HepG2 (cell line): ENCODE data around the gene WDR31. TPM values are rescaled to one million over a fixed set of nuclear protein-coding genes. Genes with fewer than 3 reads are reported as not detected.
"Not testable (repeated sequence)": the region's sequence is repeated elsewhere in the genome, so short reads cannot be mapped to it uniquely, and the experiment has no call there.

ENCODE experiments used
- ATAC-seq: fragments of 200-7000 bp; cut with Tn5 transposase; 3 replicates; pipeline ENCODE4 v1.9.1; 2020; ENCODE audit warnings: mild to moderate bottlenecking, moderate library complexity
- BruUV-seq: library from RNA; stranded (reverse); fragments of 400-500 nt; replicated peaks from 2 replicates; lab custom pipeline; 2021; lab: Mats Ljungman, UMichigan
- CTCF ChIA-PET: fragments of 300-600 bp; formaldehyde crosslinking; extraction: SDS; loops from one replicate; lab custom pipeline; 2021; ENCODE audit warnings: low total read pairs, inconsistent platforms, low intra/inter-chr PET ratio; lab: Yijun Ruan, JAX
- POLR2A ChIA-PET: fragments of 350-600 bp; sonication (Branson Sonifier 250); formaldehyde crosslinking; loops from one replicate; lab custom pipeline; 2020; ENCODE audit warnings: antibody characterized with exemption, inconsistent platforms; lab: Yijun Ruan, JAX
- DNase-seq: peaks from one replicate; pipeline ENCODE4 v3.0.0-alpha.2; 2015; ENCODE audit warnings: low spot score
- FAIRE-seq: peaks from 3 replicates; lab custom pipeline; 2011; peaks lifted over from hg19 to GRCh38; lab: Jason Lieb, UNC
- H2AFZ ChIP-seq: one replicate; pipeline ENCODE4 v1.6.1; 2011; ENCODE audit warnings: low read length, inconsistent platforms
- H3K27ac ChIP-seq: fragments of 300-600 bp; 3 replicates; pipeline ENCODE4 v1.8.0; 2011; ENCODE audit warnings: mixed run types, mild to moderate bottlenecking, mixed read lengths, low read length, inconsistent platforms; ENCODE audit not compliant: insufficient read depth; ENCODE audit errors: extremely low read length
- H3K27me3 ChIP-seq, 2 experiments: fragments of 200-600 bp in 1 of 2; 2 replicates in 1 of 2; 3 replicates in 1 of 2; pipeline versions ENCODE4 v1.6.0 to v1.8.0; 2011; ENCODE audit warnings: low read length in 2 of 2, mild to moderate bottlenecking in 2 of 2, moderate library complexity in 2 of 2, inconsistent platforms in 1 of 2; ENCODE audit not compliant: insufficient read depth in 2 of 2, control insufficient read depth in 1 of 2
- H3K36me3 ChIP-seq, 2 experiments: fragments of 200-600 bp in 1 of 2; replicated peaks in 1 of 2; 2 replicates in 1 of 2; 3 replicates in 1 of 2; pipeline versions ENCODE4 v1.5.1 to v1.8.0; 2011; ENCODE audit warnings: low read length in 2 of 2, inconsistent platforms in 1 of 2; ENCODE audit not compliant: insufficient read depth in 2 of 2, control insufficient read depth in 1 of 2
- H3K4me1 ChIP-seq: 2 replicates; pipeline ENCODE4 v1.5.1; 2012; ENCODE audit warnings: low read length, inconsistent platforms; ENCODE audit not compliant: insufficient read depth
- H3K4me2 ChIP-seq: 2 replicates; pipeline ENCODE4 v1.6.0; 2011; ENCODE audit warnings: low read depth, low read length, inconsistent platforms
- H3K4me3 ChIP-seq, 3 experiments: fragments of 200-600 bp in 1 of 3; sonication (generic), shearing (Covaris generic) in 1 of 3; replicated peaks in 1 of 3; 2 replicates each; pipeline ENCODE4 v1.5.1; 2011 to 2016; ENCODE audit warnings: low read length in 3 of 3, inconsistent platforms in 2 of 3, low read depth in 2 of 3, mild to moderate bottlenecking in 2 of 3, control low read depth in 1 of 3, mixed read lengths in 1 of 3; ENCODE audit not compliant: insufficient read depth in 1 of 3
- H3K79me2 ChIP-seq: one replicate; pipeline ENCODE4 v1.6.1; 2011; ENCODE audit warnings: low read length, inconsistent platforms; ENCODE audit not compliant: insufficient read depth
- H3K9ac ChIP-seq: 2 replicates; pipeline ENCODE4 v1.6.0; 2011; ENCODE audit warnings: mild to moderate bottlenecking, low read depth, low read length, inconsistent platforms; ENCODE audit not compliant: insufficient read depth
- H3K9me3 ChIP-seq: 2 replicates; pipeline ENCODE4 v1.5.1; 2012; ENCODE audit warnings: mild to moderate bottlenecking, low read length
- H4K20me1 ChIP-seq: 2 replicates; pipeline ENCODE4 v1.6.0; 2011; ENCODE audit warnings: inconsistent platforms, mild to moderate bottlenecking, low read length, moderate library complexity; ENCODE audit not compliant: insufficient read depth
- BORCS8-MEF2B ChIP-seq: sonication (generic); formaldehyde crosslinking; IDR thresholded peaks from 2 replicates; pipeline ENCODE4 v1.8.0; 2022; ENCODE audit warnings: mild to moderate bottlenecking, missing genetic modification reagents
- ETV5 ChIP-seq: IDR thresholded peaks from 2 replicates; pipeline ENCODE4 v1.6.1; 2018; ENCODE audit warnings: missing biosample characterization, missing genetic modification reagents, inconsistent platforms, borderline replicate concordance
- HNF4A ChIP-seq: sonication (generic); formaldehyde crosslinking; IDR thresholded peaks from 2 replicates; pipeline ENCODE4 v1.4.0; 2020; ENCODE audit warnings: missing genetic modification reagents
- HNRNPUL1 ChIP-seq: fragments of 200-400 bp; formaldehyde crosslinking; IDR thresholded peaks from 2 replicates; pipeline ENCODE4 v1.6.1; 2017; ENCODE audit warnings: low read depth, mild to moderate bottlenecking, low read length, moderate library complexity
- MED1 ChIP-seq: sonication (generic); formaldehyde crosslinking; IDR thresholded peaks from 2 replicates; pipeline ENCODE4 v1.4.0; 2020; ENCODE audit warnings: missing genetic modification reagents
- U2AF1 ChIP-seq: fragments of 200-400 bp; formaldehyde crosslinking; optimal IDR thresholded peaks from 2 replicates; pipeline ENCODE3; 2017; ENCODE audit warnings: mild to moderate bottlenecking, low read depth, low read length
- WGBS: methylation state at CpG from one replicate; pipeline ENCODE4 v1.1.6; 2017; ENCODE audit warnings: low lambda C conversion rate; 5-methylcytosine and 5-hydroxymethylcytosine counted together
- in situ Hi-C: cut with HindIII; loops from 2 replicates; pipeline ENCODE4 v1.10.0; 2017; ENCODE audit warnings: low pct_unique_long_range_greater_than_20kb; ENCODE audit not compliant: extremely low pct_ligation_motif_present
- intact Hi-C: fragments of 100-400 bp; cut with micrococcal nuclease; formaldehyde crosslinking; loops from one replicate; pipeline ENCODE4 v1.10.0; 2022; ENCODE audit not compliant: unreplicated experiment
- polyA plus RNA-seq, 8 experiments: library from polyadenylated mRNA; depleted of rRNA in 3 of 8; stranded (reverse) in 7 of 8; unstranded in 1 of 8; fragments of >200 nt; fragmentation: Illumina TruSeq in 4 of 8; extraction: Trizol in 4 of 8; gene quantifications; 2 replicates each; pipeline versions ENCODE4 v1.2.1 to v1.2.3, GENCODE V29; 2011 to 2016; ENCODE audit warnings: low read depth in 4 of 8, missing spikeins in 1 of 8, mixed read lengths in 1 of 8; ENCODE audit not compliant: insufficient read depth in 1 of 8
- total RNA-seq, 5 experiments: library from RNA; depleted of rRNA; stranded (reverse); fragments of >200 nt; fragmentation: Illumina TruSeq; extraction: Trizol; gene quantifications; 2 replicates each; pipeline ENCODE4 v1.2.3, GENCODE V29; 2016; ENCODE audit warnings: low read depth in 1 of 5
- TF ChIP-seq, protein P1 (sequence below), 2 experiments: fragments of 450-650 bp in 1 of 2; sonication (generic) in 1 of 2; formaldehyde crosslinking; IDR thresholded peaks; 2 replicates each; pipeline versions ENCODE4 v1.5.0 to v1.8.0; 2020 to 2022; ENCODE audit warnings: mild to moderate bottlenecking in 1 of 2, missing genetic modification reagents in 1 of 2
- TF ChIP-seq, protein P2 (sequence below): sonication (generic); formaldehyde crosslinking; IDR thresholded peaks from 2 replicates; pipeline ENCODE4 v1.5.1; 2020; ENCODE audit warnings: missing genetic modification reagents, mild to moderate bottlenecking, borderline replicate concordance
- TF ChIP-seq, protein P3 (sequence below): sonication (generic); formaldehyde crosslinking; IDR thresholded peaks from 2 replicates; pipeline ENCODE4 v1.8.0; 2022; ENCODE audit warnings: missing genetic modification reagents, mild to moderate bottlenecking, moderate library complexity, borderline replicate concordance

WDR31 gene
- total and polyA plus RNA-seq, 2 of the 13 experiments (the other 11 are each of a cell fraction or from before 2014, with no cell fraction given) = 0.33 to 1.7 TPM

DNA sequence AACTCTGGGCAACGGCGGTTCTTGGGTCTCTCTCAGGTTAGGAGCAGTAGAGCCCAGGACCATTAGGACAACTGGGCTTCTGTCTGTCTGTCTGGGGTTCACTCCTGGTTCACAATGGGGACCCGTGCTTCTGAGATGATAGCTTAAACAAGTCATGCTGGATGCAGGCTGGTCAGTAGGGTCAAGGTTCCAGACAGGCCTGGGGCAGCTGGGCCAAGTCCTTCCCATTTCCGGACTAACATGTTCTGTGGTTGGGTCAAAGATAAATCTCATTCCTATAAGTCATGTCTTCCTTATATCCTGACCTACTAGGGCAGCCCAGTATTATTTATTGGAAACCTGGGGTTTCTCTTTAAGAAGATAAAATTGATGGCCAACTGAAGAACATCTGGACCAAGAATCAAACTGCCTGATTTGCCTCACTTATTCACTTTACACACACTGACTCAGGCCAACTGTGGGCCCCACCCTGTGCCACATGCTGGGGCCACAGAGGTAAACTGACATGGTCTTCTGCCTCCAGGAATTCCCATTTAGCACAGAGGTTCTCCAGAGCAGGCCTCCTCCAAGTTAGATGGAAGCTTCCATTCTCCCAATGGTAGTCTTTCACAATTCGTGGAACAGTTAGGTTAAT lies 28.4 kb upstream of the WDR31 start (continued):
- TF ChIP-seq ETV5 (CRISPR knock-in tag) (peak; percentile 69; the same call in 1 of the 2 replicates), MED1 (peak; percentile 39), U2AF1 (no peak), BORCS8-MEF2B (CRISPR knock-in tag) (no peak), HNF4A (CRISPR knock-in tag) (peak; percentile 23; the same call in 1 of the 2 replicates), HNRNPUL1 (no peak)
- TF ChIP-seq, protein P1, sequence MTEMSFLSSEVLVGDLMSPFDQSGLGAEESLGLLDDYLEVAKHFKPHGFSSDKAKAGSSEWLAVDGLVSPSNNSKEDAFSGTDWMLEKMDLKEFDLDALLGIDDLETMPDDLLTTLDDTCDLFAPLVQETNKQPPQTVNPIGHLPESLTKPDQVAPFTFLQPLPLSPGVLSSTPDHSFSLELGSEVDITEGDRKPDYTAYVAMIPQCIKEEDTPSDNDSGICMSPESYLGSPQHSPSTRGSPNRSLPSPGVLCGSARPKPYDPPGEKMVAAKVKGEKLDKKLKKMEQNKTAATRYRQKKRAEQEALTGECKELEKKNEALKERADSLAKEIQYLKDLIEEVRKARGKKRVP (CRISPR knock-in tag; IDR thresholded peaks at IDR 0.05) = no peak
- TF ChIP-seq, protein P2, sequence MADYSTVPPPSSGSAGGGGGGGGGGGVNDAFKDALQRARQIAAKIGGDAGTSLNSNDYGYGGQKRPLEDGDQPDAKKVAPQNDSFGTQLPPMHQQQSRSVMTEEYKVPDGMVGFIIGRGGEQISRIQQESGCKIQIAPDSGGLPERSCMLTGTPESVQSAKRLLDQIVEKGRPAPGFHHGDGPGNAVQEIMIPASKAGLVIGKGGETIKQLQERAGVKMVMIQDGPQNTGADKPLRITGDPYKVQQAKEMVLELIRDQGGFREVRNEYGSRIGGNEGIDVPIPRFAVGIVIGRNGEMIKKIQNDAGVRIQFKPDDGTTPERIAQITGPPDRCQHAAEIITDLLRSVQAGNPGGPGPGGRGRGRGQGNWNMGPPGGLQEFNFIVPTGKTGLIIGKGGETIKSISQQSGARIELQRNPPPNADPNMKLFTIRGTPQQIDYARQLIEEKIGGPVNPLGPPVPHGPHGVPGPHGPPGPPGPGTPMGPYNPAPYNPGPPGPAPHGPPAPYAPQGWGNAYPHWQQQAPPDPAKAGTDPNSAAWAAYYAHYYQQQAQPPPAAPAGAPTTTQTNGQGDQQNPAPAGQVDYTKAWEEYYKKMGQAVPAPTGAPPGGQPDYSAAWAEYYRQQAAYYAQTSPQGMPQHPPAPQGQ = no peak
- TF ChIP-seq, protein P3, sequence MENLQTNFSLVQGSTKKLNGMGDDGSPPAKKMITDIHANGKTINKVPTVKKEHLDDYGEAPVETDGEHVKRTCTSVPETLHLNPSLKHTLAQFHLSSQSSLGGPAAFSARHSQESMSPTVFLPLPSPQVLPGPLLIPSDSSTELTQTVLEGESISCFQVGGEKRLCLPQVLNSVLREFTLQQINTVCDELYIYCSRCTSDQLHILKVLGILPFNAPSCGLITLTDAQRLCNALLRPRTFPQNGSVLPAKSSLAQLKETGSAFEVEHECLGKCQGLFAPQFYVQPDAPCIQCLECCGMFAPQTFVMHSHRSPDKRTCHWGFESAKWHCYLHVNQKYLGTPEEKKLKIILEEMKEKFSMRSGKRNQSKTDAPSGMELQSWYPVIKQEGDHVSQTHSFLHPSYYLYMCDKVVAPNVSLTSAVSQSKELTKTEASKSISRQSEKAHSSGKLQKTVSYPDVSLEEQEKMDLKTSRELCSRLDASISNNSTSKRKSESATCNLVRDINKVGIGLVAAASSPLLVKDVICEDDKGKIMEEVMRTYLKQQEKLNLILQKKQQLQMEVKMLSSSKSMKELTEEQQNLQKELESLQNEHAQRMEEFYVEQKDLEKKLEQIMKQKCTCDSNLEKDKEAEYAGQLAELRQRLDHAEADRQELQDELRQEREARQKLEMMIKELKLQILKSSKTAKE = peak; percentile 54; the same call in 1 of the 2 replicates

DNA sequence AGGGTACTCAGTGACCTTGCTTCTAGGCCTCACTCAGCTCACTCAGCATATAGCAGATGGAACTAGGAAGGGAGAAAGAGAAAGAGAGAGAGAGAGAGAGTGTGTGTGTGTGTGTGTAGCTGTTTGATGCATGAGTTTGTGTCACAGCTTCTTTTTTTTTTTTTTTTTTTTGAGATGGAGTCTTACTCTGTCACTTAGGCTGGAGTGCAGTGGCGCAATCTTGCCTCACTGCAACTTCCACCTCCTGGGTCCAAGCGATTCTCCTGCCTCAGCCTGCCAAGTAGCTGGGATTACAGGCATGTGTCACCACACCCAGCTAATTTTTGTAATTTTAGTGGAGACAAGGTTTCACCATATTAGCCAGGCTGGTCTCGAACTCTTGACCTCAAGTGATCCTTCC lies 25.6 kb upstream of the WDR31 start:
- H3K79me2 ChIP-seq, H3K36me3 ChIP-seq, in situ Hi-C loops, H3K4me2 ChIP-seq, H3K27me3 ChIP-seq, BruUV-seq, DNase-seq, H3K9me3 ChIP-seq, H2AFZ ChIP-seq, H4K20me1 ChIP-seq, H3K27ac ChIP-seq, FAIRE-seq, intact Hi-C loops, CTCF ChIA-PET, H3K4me3 ChIP-seq, H3K9ac ChIP-seq, ATAC-seq: not testable (repeated sequence)
- 33% methylated on average over 3 of the region's 3 CpGs for WGBS
- POLR2A ChIA-PET = interaction anchor here (1.1 to 3.0 kb wide), 3 partner anchors 11 to 45 kb away, joined by 3 to 16 read pairs (median 5); partner anchors contain the start of genes C9orf43, HDHD3, POLE3 and WDR31
- peaks cover 58% of the 10 kb centered on the region for H3K4me1 ChIP-seq
